ENCODE measurements around the gene PSMF1.

- TF ChIP-seq POLR2AphosphoS5 (IDR thresholded peaks at IDR 0.05) (no peak), CTCF (IDR thresholded peaks at IDR 0.05; ENCODE audit: poor library complexity, severe bottlenecking) (no peak), RAD21 (conservative IDR thresholded peaks at IDR 0.05) (no peak), EZH2 (IDR thresholded peaks at IDR 0.05; ENCODE audit: borderline replicate concordance, insufficient read depth, low read length, poor library complexity, severe bottlenecking) (no peak), EP300 (conservative IDR thresholded peaks at IDR 0.05; ENCODE audit: poor library complexity, severe bottlenecking) (no peak), REST (IDR thresholded peaks at IDR 0.05; ENCODE audit: borderline replicate concordance) (no peak), SMC3 (conservative IDR thresholded peaks at IDR 0.05; ENCODE audit: poor library complexity) (no peak)
Measured at GRCh38 chr20:1130847-1131246, 12.4 kb downstream of the PSMF1 start.
